Activated effector memory CD4-positive, alpha-beta T cell treated with anti-CD3 and anti-CD28 coated beads, Interleukin-2, amount 50 U/mL, for 16 hours (primary cell): Measurements from ENCODE around the gene POC1A.
"Not testable (repeated sequence)": the region's sequence is repeated elsewhere in the genome, so short reads cannot be mapped to it uniquely, and the experiment has no call there.

Source experiments
- DNase-seq: peaks from one replicate; pipeline ENCODE4 v3.0.0-alpha.2; 2020

POC1A gene

DNA sequence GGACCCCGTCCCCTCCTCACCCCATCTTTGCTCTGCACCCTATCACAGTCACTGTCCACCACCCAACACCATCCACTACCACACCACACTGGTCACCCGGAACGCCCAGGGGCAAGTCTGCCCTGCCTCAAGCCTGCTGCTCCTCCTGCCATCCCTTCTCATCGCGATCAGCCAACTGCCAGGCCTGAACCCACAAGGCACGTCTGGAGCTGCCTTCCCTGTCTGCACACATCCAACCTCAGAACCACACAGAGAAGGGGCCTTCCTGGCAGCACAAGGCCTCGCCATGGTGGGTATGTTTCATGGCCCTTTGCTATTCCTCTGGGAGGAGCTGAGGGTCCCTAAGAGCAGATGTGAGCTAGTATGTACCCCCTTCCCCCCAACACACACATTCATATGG lies 94.4 kb downstream of the POC1A start:
- no peak for DNase-seq

GRCh38 chr3:52057812-52058495 lies 96.3 kb downstream of the POC1A start:
- no peak for DNase-seq

DNA sequence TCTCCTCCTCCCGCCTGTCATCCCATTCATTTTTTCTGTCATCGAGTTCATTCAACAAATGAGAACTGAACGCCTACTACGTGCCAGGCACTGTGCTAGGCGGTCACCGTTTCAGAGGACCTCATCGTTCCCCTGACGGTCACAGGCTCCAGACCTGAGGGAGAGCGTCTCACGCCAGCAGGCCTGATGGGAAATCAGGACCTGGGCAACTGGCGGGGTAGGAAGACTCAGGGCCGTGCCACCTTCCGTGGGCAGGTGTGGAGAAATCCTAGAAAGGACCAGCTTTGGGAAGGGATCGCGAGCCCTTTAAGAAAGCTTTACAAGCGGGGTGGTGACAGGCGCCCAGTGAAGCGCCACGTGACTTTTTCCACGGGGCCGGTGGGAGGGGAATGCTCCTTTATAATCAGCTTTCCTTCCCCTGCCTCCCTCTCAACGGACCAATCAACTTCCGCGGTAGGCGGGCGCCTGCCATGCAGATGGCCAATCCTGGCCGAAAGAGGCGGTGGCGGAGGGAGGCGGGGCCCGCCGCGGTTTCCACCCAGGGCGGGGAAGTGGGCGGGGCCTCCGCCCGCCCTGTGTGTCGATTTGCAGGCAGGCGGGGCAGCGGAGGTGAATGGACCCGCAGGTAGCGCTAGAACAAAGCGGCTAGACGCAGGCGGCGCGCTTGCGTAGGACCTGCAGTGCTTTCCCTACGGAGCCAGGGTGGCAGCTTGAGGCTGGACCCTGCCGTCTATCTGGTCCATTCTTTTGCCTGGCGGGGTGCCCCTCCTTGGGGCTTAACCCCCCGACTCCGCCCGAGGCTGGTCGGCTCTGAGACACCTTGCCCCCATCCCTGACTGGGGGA lies 97.0 kb downstream of the POC1A start:
- DNase-seq, result peak; percentile 100

DNA sequence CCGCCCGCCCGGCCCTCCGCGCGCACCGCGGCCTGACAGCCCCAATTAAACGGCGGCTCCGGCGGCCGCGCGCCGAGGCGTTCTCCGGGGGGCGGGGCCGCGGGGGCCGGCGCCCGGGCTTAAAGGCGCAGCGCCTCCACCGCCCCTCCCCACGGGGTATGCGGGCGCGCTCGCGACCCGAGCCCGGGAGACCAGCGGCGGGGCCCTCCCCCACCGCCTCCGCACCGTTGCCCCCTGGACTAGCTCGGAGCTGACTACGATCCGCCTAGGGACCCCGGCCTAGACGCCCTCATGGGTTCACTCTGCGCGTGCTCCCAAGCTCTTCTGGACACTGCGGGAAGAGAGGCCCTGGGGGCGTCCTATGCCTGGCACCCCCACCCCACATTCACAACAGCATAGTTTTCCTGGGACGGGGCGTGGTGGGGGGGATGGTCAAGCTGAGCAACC lies 97.7 kb downstream of the POC1A start, which contains the start of gene DUSP7:
TSS of gene DUSP7 (minus strand) at position 51 of the 447 bp plus-strand sequence. CDS start 205 bp downstream, outside the sequence.
- peak; percentile 91 for DNase-seq

DNA sequence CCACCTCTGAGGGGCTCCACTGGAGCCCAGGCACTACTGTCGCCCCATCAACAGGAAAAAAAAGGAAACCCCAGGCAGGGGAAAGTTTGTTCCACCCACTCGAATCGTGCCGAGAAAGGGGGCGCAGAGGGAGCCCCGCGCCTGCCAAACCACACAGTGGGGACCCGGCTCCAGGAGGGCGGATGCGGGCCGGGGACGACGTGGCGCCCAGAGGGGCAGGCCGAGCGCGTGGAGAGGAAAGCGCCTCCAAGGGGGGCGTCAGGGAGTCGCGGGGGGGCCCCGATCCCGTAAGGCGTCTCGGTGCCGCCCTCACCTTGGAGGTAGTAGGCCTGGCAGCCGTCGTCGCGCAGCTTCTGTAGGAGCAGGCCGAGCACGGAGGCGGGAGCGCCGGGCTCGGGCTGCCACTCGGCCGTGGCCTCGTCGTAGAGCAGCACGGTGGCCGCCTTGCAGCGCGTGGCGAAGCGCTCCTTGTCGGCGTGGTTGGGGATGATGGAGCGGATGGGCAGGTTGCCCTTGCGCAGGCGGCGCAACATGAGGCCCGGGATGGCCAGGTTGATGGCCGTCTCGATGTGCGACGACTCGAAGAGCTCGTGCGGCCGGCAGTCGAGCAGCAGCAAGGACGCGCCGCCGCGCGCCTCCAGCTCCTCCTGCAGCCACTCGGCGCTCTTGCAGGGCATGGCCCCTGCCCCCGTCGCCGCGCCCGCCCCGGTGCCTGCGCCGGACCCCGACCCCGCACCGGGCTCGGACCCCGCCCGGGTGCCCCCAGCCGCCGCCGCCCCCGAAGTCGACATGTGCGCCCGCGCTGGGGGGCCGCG lies 98.5 kb downstream of the POC1A start:
- peak; percentile 82 for DNase-seq

DNA sequence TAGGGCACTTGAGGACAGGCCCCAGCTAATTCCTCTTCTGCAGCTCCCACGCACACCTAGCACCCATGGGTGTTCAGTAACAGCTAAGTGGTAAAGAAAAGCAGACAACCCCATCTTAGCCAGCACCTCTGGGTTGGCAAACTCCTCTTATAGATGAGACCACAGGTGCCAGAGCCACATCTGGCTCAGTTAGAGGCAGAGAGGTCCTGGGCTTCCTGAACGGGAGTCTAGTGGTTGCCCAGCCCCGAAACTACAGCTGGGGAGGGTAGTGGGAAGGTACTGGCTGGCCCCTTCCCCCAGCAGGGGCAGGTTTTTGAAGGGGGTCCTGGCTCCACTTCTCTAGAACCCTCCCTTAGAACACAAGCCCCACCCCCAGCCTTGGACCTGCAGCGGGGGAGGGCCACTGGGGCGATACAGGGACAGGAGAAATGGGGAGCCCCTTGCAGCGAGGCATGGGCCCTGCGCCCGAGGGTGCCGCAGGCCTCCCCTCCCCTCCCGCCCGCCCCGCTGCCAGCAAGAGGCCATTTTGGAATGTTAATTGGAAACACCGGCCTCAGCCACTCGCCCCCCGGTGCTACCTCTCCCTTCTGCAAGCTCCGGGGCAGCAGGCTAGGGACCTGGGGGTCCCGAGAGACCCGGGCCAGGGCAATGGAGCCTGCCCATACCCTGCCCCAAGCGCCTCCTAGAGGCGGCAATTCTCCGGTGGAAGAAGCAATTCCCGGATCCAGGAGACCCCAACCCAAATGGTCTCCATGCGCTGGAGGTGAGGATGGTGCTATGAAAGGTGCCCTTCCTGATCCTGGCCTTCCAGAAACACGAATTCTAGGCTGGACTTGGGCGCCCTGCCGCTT lies 99.3 kb downstream of the POC1A start:
- DNase-seq, result peak; percentile 71

GRCh38 chr3:52053307-52054304 lies 100.6 kb downstream of the POC1A start:
- DNase-seq, result peak; percentile 82

DNA sequence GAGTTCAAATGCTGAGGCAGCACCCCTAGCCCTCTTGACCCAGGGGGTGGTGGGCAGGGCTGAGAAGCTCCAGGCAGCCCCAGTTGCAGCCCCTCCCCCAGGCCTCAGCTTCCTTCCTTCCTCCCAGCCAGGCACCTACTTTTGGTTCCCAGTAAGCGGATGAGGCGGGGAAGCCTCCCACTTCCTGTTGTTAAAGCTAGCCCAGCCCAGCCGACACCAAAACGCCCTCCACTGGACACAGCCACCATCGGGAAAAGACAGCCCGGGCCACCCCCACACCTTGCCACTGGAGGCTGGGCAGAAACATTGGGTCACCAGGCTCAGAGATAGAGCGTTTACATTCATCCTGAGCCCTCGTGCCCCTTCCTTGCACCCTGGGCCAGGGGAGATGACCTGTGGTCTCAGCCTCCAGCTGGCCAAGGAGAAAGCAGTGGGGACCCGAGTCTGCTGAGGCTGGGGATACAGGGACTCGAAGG lies 101.4 kb downstream of the POC1A start:
- peak; percentile 84 for DNase-seq

- DNase-seq, result no peak
Observed at GRCh38 chr3:52051444-52051843, 102.8 kb downstream of the POC1A start.

DNA sequence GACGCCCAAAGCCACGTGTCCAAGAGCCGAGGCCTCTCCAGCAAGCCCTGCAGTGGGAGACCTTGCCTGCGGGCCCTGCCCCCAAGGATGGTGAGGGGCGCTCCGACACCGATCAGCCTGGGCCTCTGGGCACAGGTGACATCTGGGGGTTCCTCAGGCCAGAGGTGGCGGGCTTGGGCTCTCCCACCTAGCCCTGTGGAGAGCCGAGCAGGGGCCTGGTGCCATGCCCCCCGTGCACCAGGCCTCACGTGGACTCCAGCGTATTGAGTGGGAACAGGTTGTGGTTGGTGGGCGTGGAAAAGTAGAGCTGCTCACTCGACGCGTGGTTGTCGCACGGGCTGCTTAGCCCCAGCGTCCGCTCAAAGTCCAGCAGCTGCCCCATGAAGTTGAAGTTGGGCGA lies 103.7 kb downstream of the POC1A start:
- DNase-seq, result no peak

DNA sequence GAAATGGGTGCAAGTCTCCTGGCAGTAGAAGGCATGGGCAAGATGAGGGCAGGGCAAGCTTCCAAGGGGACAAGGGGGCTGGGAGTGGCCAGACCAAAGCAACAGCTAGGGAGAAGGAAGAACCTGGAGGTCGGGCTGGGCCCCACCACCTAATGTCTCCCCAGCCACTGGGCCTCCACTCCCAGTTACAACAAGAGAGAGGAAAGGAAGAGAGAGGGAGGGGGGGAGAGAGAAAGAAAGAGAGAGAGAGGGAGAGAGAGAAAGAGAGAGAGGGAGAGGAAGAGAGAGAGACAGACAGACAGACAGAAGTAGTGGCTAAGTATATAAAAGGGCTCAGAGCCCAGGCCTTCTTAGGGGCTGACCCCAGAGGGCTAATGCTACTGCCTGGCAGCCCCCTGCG lies 104.7 kb downstream of the POC1A start:
- no peak for DNase-seq

GRCh38 chr3:52047295-52047960 lies 106.8 kb downstream of the POC1A start:
- DNase-seq, result no peak

DNA sequence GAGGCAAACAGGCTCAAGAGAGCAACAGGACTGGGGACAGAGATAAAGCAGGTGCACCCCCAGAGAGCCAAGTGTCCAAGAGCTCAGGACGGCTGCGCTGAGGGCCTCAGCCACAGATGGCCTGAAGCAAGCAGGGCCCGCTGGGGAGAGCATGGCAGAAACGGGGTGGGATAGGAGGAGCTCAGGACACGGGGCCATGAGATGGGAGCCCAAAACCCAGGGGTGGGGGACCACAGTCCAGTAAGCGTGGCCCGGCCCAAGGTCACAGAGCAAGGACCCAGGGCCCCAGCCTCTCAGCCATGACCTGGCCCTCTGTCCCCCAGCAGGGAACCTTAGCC lies 107.4 kb downstream of the POC1A start:
- no peak for DNase-seq

DNA sequence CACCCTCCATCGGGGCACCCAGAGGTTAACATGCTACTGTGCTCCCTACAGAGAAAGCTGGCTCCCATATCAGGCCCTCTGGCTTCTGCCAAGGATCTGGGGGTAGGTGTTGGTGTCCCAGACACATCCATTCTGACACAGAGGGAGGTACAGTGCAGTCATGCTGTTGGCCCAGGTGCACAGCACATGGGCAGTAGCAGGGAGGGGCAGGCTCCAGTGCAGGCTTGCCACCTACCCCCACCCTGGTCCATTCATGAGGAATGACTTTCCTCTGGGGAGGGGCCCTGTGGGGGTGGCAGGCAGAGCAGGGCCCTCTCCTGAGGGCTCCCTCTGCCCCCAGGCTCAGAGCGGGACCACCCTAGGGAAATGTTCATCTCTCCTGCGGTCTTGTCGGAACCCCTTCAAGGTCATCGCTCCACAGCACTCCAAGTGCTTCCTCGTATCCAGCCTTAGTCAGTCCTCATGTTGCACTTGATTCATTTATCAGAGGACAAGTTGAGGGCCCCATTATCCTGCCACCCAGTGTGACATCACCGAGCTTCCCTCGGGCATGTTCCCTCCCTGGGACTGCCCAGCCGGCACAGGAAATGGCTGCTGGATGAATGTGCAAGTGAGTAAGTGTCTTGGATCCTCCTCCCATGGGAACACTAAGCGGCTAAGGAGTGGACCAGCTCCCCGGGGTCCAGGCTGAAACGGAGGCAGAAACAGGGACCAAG lies 107.9 kb downstream of the POC1A start:
- no peak for DNase-seq

GRCh38 chr3:52044869-52045619 lies 109.2 kb downstream of the POC1A start:
- DNase-seq, result no peak

GRCh38 chr3:52043750-52044149 lies 110.5 kb downstream of the POC1A start:
- DNase-seq, result no peak

GRCh38 chr3:52043039-52043438 lies 111.2 kb downstream of the POC1A start:
- DNase-seq, result not testable (repeated sequence)

DNA sequence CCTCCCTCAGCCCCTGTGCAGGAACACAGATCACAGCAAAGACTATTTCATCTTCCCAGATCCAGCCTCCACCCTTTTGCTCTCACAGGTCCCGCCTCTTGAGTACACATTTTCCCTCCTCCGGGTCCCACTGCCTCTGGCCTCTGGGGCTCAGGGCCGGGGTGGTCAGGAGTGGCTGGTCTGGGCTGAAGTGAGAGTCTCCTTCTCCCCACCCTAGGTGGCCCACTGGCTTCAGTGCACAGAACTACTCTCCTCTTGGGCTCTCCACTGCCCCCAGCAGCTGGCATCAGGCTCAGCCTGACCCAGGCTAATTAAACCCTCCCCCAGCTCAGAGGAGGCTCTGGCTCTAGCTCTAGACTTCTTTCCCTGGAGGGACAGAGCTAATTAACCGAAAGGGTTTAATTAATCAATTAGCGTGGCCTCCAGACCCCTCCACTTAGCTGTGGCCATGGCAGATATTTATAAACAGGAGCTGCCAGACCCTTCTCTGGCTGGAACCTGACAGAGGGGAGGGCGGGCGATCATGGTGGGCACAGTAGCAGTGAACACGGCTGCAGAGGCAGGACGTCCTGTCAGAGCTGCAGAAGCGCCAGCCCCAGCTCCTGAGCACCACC lies 113.0 kb downstream of the POC1A start:
- DNase-seq, result no peak
